NB4 (cell line): ENCODE results near the gene INPP5A.

Experiments used
- DNase-seq: peaks from one replicate; pipeline ENCODE4 v3.0.0; 2010; ENCODE audit warnings: low read depth
- H3K4me3 ChIP-seq: one replicate; pipeline ENCODE4 v1.5.1; 2011; ENCODE audit warnings: mild to moderate bottlenecking, low read depth, low read length, moderate library complexity
- MYC ChIP-seq: IDR thresholded peaks from 2 replicates; pipeline ENCODE4 v1.6.1; 2011; ENCODE audit warnings: low read depth, low read length
- POLR2A ChIP-seq: IDR thresholded peaks from 2 replicates; pipeline ENCODE4 v1.6.1; 2011; ENCODE audit warnings: mild to moderate bottlenecking; ENCODE audit not compliant: insufficient read length; ENCODE audit errors: extremely low read depth
- TF ChIP-seq, protein P1 (sequence below): IDR thresholded peaks from 2 replicates; pipeline ENCODE4 v1.6.1; 2011; ENCODE audit warnings: low read depth, low read length
- TF ChIP-seq, protein P2 (sequence below): IDR thresholded peaks from one replicate; pipeline ENCODE4 v1.5.1; 2012; ENCODE audit warnings: low read depth, low read length

INPP5A gene

GRCh38 chr10:132560241-132560731, 22.7 kb downstream of the INPP5A start:
- TF ChIP-seq, protein P1, sequence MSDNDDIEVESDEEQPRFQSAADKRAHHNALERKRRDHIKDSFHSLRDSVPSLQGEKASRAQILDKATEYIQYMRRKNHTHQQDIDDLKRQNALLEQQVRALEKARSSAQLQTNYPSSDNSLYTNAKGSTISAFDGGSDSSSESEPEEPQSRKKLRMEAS = peak; percentile 65
- no peak for TF ChIP-seq POLR2A
- H3K4me3 ChIP-seq = no peak overlapping the region
- peak; percentile 86 for DNase-seq

DNA sequence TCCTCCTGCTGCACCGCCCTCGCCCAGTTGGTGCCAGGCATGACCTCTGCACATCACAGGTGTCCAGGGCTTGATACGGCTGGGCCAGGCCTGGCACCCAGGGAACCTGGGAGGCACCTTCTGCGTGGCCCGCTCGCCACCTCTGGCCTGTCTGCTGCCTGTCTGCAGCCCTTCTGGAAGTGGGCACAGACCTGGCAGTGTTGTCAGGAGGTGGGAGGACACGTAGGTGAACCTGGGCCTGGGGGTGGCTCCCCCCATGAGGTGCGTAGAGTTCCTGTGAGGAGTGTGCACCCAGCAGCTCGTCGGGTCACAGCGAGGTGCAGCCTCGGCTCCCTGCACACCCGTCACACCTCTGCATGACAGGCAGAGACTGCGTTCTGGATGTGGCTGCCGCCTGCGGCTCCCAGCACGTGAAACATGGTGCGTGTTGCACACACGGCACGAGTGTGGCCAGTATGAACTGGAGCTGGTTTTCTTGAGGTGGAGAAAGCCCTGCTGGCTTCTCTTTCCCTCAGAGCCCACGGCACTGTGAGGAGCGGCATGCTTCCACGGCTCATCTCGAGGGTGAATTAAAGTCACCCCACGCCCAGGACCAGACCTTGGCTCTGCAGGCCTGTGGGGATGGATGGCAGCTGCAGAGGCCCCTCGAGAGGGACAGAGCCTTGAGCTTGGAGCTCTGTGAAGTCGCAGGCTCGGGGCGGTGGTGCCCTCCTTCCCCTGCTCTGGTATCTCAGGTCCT, 24.8 kb downstream of the INPP5A start:
- H3K4me3 ChIP-seq = no peak overlapping the region
- TF ChIP-seq, protein P2, sequence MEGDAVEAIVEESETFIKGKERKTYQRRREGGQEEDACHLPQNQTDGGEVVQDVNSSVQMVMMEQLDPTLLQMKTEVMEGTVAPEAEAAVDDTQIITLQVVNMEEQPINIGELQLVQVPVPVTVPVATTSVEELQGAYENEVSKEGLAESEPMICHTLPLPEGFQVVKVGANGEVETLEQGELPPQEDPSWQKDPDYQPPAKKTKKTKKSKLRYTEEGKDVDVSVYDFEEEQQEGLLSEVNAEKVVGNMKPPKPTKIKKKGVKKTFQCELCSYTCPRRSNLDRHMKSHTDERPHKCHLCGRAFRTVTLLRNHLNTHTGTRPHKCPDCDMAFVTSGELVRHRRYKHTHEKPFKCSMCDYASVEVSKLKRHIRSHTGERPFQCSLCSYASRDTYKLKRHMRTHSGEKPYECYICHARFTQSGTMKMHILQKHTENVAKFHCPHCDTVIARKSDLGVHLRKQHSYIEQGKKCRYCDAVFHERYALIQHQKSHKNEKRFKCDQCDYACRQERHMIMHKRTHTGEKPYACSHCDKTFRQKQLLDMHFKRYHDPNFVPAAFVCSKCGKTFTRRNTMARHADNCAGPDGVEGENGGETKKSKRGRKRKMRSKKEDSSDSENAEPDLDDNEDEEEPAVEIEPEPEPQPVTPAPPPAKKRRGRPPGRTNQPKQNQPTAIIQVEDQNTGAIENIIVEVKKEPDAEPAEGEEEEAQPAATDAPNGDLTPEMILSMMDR = no peak
- TF ChIP-seq MYC (no peak), POLR2A (no peak)
- TF ChIP-seq, protein P1 = no peak
- no peak for DNase-seq

GRCh38 chr10:132562916-132563456, 25.4 kb downstream of the INPP5A start:
- peak overlapping the region; percentile 14 for H3K4me3 ChIP-seq
- TF ChIP-seq POLR2A = no peak
- no peak for TF ChIP-seq MYC
- TF ChIP-seq, protein P1 = no peak
- TF ChIP-seq, protein P2 = no peak
- DNase-seq = peak; percentile 30

DNA sequence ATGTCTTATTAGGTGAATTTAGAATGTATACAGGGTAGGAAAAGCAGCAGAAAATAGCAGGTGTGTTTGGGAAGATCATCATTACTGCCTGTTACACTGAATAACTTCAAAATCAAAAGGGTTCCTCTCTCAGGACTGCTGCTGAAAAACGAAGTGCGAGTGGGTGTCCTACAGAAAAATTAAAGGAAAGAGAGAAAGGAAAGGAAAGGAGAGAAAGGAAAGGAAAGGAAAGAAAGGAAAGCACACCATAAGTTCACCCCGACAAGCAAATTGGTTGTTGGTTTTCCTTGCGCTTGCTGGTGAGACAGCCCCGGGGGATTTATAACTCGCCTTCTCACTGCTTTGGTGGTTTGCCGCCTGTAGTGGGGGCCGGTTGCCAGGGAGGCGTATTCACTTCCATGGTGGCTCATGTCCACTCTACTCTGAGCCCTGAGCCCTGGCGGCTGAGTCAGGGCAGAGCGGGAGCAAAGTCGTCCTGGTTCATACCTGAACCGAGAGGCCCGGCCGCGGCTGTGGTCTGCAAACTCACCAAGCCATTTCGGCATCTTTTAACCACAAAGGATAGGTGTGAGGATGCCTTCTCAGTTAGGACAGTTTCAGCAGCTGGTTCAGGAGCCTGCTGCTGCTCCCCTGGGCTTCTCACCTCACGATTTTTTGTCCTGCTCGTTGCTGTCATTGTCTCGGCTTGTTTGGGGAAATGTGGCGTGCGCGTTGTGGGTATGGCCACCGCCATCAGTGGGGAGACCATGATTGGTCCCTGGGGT, 26.1 kb downstream of the INPP5A start:
- DNase-seq = peak; percentile 93
- H3K4me3 ChIP-seq = peak overlapping the region; percentile 14
- TF ChIP-seq, protein P2 = no peak
- TF ChIP-seq, protein P1 = peak; percentile 36
- no peak for TF ChIP-seq POLR2A
- TF ChIP-seq MYC = 0 out of 2 replicates have a peak, but pooled peaks have one; percentile 35

DNA sequence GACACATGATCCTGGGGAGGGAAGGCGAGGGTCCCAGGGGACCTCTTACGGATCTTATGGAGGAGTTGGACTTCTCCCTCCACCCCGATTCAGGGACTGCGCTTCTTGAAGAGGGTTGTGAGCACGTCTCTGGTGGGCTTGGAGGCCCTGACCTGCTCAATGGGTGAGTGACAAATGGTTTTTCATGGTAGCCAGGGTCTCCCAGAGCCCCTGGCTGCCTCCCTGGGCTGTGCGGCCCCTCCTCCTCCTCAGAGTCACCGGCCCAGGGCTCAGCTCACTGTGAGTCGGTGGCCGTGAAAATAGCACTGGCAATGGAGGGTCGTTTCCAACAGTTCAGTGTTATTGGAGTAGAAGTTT, 26.6 kb downstream of the INPP5A start:
- TF ChIP-seq MYC = no peak
- TF ChIP-seq, protein P1 = no peak
- no peak for TF ChIP-seq POLR2A
- TF ChIP-seq, protein P2 = no peak
- peak overlapping the region; percentile 14 for H3K4me3 ChIP-seq
- DNase-seq = no peak

DNA sequence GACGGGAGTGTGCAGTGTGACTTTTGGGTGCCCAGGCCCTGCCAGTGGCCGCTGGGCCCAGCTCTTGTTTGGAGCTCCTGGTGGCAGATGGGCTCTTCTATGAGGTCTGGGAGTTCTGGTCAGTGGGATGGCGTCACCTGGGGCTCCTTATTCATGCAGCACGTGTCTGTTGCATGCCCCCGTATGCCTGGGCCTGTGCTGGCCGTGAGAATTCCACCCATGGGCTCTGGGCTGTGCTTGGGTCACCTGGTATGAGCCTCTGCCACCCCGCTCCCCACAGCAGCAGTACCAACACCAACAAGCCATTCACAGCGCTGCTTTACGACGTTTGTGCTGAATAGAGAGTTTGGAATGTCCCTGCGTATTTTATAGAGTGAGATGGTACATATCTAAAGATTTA, 27.1 kb downstream of the INPP5A start:
- DNase-seq = no peak
- TF ChIP-seq MYC (no peak), POLR2A (no peak)
- TF ChIP-seq, protein P2 = no peak
- TF ChIP-seq, protein P1 = no peak
- no peak overlapping the region for H3K4me3 ChIP-seq
